ENCODE data around the gene ZNRF3. TPM values are rescaled to one million over a fixed set of nuclear protein-coding genes. Genes with fewer than 3 reads are reported as not detected.

The ZNRF3 gene
- total RNA-seq, 4 donors from 2014 or later, result 1.7 to 8.1 (median 4.8) TPM

DNA sequence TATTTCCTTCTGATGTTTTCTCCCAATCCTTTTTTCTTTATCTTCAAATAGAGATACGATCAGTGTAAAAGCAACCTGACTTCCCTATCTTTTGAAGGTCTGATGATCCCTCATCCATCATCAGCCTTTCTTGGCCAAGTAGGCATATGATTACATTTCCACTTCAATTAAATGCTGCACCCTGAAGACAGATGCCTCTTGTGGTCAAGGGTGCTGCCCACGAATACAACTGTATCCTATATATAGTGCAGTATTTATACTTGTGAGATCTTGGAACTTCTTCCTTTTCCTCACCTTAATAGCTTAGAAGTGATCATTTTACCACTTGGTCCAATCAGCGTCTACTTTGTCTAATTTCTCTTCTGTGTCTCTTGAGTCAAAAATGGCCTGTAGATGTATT lies 9.3 kb upstream of the ZNRF3 start:
- TF ChIP-seq, protein P1, sequence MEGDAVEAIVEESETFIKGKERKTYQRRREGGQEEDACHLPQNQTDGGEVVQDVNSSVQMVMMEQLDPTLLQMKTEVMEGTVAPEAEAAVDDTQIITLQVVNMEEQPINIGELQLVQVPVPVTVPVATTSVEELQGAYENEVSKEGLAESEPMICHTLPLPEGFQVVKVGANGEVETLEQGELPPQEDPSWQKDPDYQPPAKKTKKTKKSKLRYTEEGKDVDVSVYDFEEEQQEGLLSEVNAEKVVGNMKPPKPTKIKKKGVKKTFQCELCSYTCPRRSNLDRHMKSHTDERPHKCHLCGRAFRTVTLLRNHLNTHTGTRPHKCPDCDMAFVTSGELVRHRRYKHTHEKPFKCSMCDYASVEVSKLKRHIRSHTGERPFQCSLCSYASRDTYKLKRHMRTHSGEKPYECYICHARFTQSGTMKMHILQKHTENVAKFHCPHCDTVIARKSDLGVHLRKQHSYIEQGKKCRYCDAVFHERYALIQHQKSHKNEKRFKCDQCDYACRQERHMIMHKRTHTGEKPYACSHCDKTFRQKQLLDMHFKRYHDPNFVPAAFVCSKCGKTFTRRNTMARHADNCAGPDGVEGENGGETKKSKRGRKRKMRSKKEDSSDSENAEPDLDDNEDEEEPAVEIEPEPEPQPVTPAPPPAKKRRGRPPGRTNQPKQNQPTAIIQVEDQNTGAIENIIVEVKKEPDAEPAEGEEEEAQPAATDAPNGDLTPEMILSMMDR (IDR thresholded peaks at IDR 0.05; ENCODE audit: low read depth), result no peak

DNA sequence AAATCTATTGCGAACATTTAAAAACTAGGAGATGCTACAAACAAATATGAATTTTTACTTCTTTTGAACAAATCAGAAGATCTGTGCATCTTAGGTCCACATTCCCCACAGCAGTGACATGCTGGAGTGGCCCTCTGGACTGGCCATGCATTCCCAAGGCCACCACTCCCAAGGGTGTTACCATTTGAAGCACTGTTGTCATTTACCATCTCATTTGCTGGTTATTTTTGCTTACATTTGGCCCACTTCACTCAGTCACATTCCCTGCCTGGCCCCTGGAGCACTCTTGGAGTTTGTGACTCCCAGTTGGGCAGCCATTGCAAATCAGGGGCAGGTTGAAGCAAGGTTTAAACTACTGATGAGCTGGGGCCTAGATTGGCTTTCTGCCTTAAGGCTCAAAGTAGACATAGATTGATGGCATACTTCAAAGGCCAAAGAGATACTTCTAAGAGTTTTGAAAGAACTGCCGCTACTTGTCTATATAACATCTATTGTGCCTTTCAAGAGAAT lies 8.5 kb upstream of the ZNRF3 start:
- TF ChIP-seq, protein P1 (IDR thresholded peaks at IDR 0.05; ENCODE audit: low read depth), result no peak

DNA sequence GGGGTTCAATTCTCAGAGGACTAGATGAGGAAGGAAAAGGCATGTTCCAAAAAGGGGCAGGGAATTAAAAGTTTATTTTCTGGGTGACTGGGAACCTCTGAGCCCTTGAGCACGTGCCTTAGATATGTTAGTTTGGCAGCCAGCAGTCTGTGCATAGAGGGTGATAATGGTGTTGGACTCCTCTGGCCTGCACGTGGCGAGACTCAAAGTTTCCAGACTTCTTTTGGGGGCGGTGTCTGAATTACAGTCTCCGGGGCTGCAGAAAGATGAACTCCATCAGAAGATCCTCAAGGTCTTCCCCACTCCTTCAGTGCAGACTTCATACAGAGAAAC lies 861 bp upstream of the ZNRF3 start:
- TF ChIP-seq, protein P1 (IDR thresholded peaks at IDR 0.05; ENCODE audit: low read depth), result no peak

DNA sequence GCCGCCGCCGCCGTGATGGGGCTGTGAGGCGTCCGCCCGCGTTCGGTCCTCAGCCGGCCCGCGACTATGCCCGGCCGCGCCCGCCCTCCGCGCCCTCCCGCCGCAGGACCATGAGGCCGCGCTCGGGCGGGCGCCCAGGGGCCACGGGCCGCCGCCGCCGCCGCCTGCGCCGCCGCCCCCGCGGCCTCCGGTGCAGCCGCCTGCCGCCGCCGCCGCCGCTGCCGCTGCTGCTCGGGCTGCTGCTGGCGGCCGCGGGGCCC lies 215 bp downstream of the ZNRF3 start:
- TF ChIP-seq, protein P1 (IDR thresholded peaks at IDR 0.05; ENCODE audit: low read depth), result no peak

DNA sequence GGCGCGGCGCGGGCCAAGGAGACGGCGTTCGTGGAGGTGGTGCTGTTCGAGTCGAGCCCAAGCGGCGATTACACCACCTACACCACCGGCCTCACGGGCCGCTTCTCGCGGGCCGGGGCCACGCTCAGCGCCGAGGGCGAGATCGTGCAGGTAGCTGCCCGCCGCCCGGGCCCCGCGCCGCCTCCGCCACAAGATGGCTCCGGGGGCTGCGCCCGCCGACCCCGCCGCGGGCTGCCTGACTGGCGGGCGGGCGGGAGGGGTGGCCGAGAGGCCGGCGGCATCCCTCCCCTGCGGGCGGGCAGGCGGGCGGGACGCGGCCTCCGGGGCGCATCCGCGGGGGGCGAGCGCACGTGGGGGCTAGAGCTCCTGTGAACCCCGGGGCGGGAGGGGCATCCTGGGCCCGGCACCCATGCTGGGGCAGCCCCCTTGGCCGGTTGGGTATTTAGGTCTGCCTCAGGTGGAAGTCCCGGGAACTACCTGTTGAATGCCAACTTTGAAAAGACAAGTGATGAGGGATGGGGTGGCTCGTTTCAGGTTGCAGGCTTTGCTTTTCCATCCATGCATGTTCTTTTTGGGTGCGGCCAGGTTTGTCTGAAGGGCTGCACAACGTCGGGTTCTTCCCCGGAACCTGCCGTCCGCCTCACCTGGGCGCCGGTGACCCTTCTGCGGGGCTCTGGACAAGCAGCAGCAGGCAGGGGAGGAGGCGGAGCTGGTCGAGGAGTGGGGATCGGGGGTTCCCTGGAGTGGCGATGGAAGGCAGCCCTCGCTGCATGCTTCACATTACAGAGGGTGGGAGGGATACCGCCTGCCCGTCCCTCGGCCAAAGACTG lies 760 bp downstream of the ZNRF3 start:
- TF ChIP-seq, protein P1 (IDR thresholded peaks at IDR 0.05; ENCODE audit: low read depth), result no peak

DNA sequence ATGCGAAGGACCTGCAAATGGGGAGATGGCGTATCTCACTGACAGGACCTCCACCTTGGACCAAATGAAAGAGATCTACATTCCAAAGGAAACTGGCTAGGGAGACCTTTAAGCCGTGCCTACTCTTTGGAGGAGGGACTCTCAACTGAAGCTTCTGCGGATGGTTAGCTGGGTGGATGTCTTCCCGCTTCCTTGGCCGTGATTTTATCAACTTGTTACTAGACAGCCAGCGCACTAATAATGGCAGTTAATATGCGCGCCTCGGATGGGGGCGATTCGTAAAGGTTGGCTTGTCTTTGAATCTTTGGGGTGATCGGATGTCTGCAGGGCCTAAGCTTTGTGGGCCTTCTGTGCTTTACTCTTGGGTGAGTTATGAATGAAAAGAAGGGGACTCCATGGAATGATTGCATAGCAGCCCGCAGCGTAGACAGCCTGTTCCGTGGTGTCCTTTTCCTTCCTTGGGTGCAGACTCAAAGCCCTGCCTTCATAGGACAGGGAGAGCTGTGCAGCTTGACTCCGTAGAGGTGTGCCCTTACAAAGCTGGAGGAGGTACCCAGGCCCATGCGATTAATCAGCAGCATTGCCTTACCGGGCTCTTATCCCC lies 1.5 kb downstream of the ZNRF3 start:
- TF ChIP-seq, protein P1 (IDR thresholded peaks at IDR 0.05; ENCODE audit: low read depth), result no peak

DNA sequence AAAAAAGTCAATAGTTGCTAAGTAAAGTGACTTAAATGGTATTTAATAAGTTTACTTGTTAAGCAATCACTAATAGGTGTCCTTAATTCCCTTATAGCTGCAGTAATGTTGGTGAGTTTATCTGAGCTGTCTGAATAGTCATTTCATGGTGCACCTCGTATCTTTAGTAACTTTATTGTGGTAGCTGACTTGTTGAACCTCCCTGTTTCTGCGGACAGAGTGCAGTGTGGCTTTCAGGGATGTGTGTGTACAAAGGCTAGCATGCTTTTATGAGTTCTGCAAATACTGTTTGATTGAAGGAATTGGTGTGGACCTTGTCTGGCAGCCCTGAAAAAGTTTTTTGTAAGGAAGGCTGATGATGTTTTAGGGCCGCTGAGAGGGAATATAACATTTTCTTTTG lies 2.6 kb downstream of the ZNRF3 start:
- TF ChIP-seq, protein P1 (IDR thresholded peaks at IDR 0.05; ENCODE audit: low read depth), result no peak
